ENCODE data around the gene NCAPD2. TPM values are rescaled to one million over a fixed set of nuclear protein-coding genes. Genes with fewer than 3 reads are reported as not detected.

The NCAPD2 gene
- total RNA-seq, 3 donors from 2014 or later (not counting 1 experiment from before 2014, with no cell fraction given): 38.8 to 53.1 (median 44.1) TPM

DNA sequence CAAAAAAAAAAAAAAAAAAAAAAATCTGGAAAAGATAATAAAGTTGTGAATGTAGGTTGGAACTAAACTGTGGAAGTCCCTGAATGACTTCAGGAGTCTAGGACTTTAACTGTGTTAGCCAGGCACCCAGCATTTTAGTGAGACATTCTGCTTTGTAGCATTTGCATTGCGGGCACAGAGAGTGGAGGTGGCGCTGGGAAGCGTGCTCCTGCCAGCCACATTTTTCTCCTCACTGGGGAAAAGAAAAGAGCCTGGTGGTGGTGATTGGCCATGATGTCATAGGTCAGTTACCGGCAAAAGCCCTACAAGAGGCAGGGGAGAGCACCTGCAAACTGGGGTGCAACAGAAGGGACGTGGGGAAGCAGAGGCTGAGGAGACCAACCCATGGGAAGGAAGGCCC is 30.7 kb downstream of the NCAPD2 start:
- Histone ChIP-seq H3K27me3 (ENCODE audit: control insufficient read depth, insufficient read depth, low read length) (no peaks in the 10 kb centered on the region), H3K36me3 (ENCODE audit: control insufficient read depth, insufficient read depth, low read length) (peaks cover 94% of the 10 kb centered on the region), H3K4me1 (ENCODE audit: control insufficient read depth, insufficient read depth, low read length) (no peaks in the 10 kb centered on the region), H3K4me3 (ENCODE audit: low read length) (no peak overlapping the region), H3K9me3 (ENCODE audit: control insufficient read depth, insufficient read depth, low read length) (no peaks in the 10 kb centered on the region), H3K27ac (ENCODE audit: low read length) (no peak overlapping the region)
- no peak for DNase-seq
- peaks cover 14% of the 10 kb centered on the region for H3K36me3 Mint-ChIP-seq
- intact Hi-C loops (cut with micrococcal nuclease): no loop called here
- H3K9me3 Mint-ChIP-seq: no peaks in the 10 kb centered on the region
- H3K4me3 Mint-ChIP-seq: no peak overlapping the region
- no peak for TF ChIP-seq CTCF (IDR thresholded peaks at IDR 0.05)
- 95% methylated on average over 5 of the region's 5 CpGs for WGBS (ENCODE audit: insufficient coverage)
- H3K27me3 Mint-ChIP-seq (ENCODE audit: low read depth in 2 of 2): no peaks in the 10 kb centered on the region
- H3K27ac Mint-ChIP-seq: no peak overlapping the region
- no peak for ATAC-seq
- H3K4me1 Mint-ChIP-seq: peaks cover 0 to 7% of the 10 kb centered on the region in 2 donors

- Mint-ChIP-seq H3K4me1 (no peaks in the 10 kb centered on the region), H3K4me3 (no peak overlapping the region), H3K27me3 (ENCODE audit: low read depth in 2 of 2) (no peaks in the 10 kb centered on the region), H3K36me3 (peaks cover 23% of the 10 kb centered on the region), H3K9me3 (no peaks in the 10 kb centered on the region), H3K27ac (no peak overlapping the region)
- no peak overlapping the region for H3K27ac ChIP-seq (ENCODE audit: low read length)
- no peak for DNase-seq
- intact Hi-C loops (cut with micrococcal nuclease): no loop called here
- H3K4me1 ChIP-seq (ENCODE audit: control insufficient read depth, insufficient read depth, low read length): no peaks in the 10 kb centered on the region
- H3K4me3 ChIP-seq (ENCODE audit: low read length): no peak overlapping the region
- ATAC-seq: no peak
- no peaks in the 10 kb centered on the region for H3K9me3 ChIP-seq (ENCODE audit: control insufficient read depth, insufficient read depth, low read length)
- H3K27me3 ChIP-seq (ENCODE audit: control insufficient read depth, insufficient read depth, low read length): no peaks in the 10 kb centered on the region
- H3K36me3 ChIP-seq (ENCODE audit: control insufficient read depth, insufficient read depth, low read length): peaks cover 96% of the 10 kb centered on the region
- TF ChIP-seq CTCF (IDR thresholded peaks at IDR 0.05): no peak
- 98% methylated on average over 7 of the region's 7 CpGs for WGBS (ENCODE audit: insufficient coverage)
Observed at GRCh38 chr12:6526201-6526600, 32.3 kb downstream of the NCAPD2 start.

DNA sequence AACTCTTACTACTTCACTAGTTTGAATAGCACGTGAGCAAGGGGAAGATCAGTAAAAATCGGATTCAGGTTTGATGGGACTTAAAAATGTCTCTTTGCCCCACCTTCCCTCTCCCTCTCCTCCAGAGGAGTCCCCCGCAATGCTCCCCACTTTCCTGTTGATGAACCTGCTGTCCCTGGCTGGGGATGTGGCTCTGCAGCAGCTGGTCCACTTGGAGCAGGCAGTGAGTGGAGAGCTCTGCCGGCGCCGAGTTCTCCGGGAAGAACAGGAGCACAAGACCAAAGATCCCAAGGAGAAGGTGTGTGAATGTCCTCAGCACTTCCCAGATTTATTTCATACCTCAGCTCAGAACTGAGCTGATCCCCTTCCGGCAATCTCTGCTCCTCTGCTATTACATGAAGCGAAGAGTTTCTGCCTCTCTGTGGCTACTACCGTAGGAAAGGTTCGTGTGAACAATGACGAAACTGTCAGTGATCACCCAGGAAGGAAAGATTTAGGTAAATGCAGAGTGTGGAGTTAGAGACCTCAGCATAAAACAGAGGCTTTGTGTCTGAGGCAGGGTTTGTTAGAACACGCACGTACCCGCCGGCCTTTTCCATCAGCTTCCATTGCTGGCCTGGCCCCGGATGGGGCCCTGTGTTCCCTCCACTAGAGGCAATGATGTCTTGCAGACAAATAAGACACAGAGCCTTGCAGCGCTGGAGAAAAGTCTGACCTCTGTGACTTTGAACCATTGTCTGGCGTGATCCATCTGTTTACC is 33.0 kb downstream of the NCAPD2 start:
- no peaks in the 10 kb centered on the region for H3K9me3 Mint-ChIP-seq
- no peak for TF ChIP-seq CTCF (IDR thresholded peaks at IDR 0.05)
- intact Hi-C loops (cut with micrococcal nuclease): no loop called here
- H3K4me3 Mint-ChIP-seq: no peak overlapping the region
- H3K27ac Mint-ChIP-seq: no peak overlapping the region
- H3K27me3 ChIP-seq (ENCODE audit: control insufficient read depth, insufficient read depth, low read length): no peaks in the 10 kb centered on the region
- no peak for ATAC-seq
- no peaks in the 10 kb centered on the region for H3K27me3 Mint-ChIP-seq (ENCODE audit: low read depth in 2 of 2)
- no peaks in the 10 kb centered on the region for H3K9me3 ChIP-seq (ENCODE audit: control insufficient read depth, insufficient read depth, low read length)
- H3K4me3 ChIP-seq (ENCODE audit: low read length): no peak overlapping the region
- peaks cover 18% of the 10 kb centered on the region for H3K36me3 Mint-ChIP-seq
- no peak for DNase-seq
- H3K36me3 ChIP-seq (ENCODE audit: control insufficient read depth, insufficient read depth, low read length): peaks cover 89% of the 10 kb centered on the region
- peaks cover 1% of the 10 kb centered on the region for H3K4me1 ChIP-seq (ENCODE audit: control insufficient read depth, insufficient read depth, low read length)
- no peak overlapping the region for H3K27ac ChIP-seq (ENCODE audit: low read length)
- WGBS (ENCODE audit: insufficient coverage): 98% methylated on average over 19 of the region's 19 CpGs
- peaks cover 0 to 1% of the 10 kb centered on the region in 2 donors for H3K4me1 Mint-ChIP-seq

DNA sequence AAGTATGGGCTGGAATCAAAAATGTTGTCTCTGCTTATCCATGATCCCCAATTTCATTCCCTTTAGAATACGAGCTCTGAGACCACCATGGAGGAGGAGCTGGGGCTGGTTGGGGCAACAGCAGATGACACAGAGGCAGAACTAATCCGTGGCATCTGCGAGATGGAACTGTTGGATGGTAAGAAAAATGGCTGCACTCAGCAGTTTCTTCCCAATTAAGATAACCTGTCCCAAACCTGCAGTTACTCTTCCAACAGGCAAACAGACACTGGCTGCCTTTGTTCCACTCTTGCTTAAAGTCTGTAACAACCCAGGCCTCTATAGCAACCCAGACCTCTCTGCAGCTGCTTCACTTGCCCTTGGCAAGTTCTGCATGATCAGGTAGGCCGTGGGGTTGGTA is 33.8 kb downstream of the NCAPD2 start:
- no peak for ATAC-seq
- H3K4me3 Mint-ChIP-seq: no peak overlapping the region
- DNase-seq: no peak
- Histone ChIP-seq H3K27ac (ENCODE audit: low read length) (no peak overlapping the region), H3K36me3 (ENCODE audit: control insufficient read depth, insufficient read depth, low read length) (peaks cover 82% of the 10 kb centered on the region), H3K27me3 (ENCODE audit: control insufficient read depth, insufficient read depth, low read length) (no peaks in the 10 kb centered on the region), H3K4me1 (ENCODE audit: control insufficient read depth, insufficient read depth, low read length) (peaks cover 9% of the 10 kb centered on the region), H3K9me3 (ENCODE audit: control insufficient read depth, insufficient read depth, low read length) (no peaks in the 10 kb centered on the region), H3K4me3 (ENCODE audit: low read length) (no peak overlapping the region)
- no peaks in the 10 kb centered on the region for H3K27me3 Mint-ChIP-seq (ENCODE audit: low read depth in 2 of 2)
- 100% methylated on average over 4 of the region's 4 CpGs for WGBS (ENCODE audit: insufficient coverage)
- no peak for TF ChIP-seq CTCF (IDR thresholded peaks at IDR 0.05)
- H3K9me3 Mint-ChIP-seq: no peaks in the 10 kb centered on the region
- no peak overlapping the region for H3K27ac Mint-ChIP-seq
- peaks cover 18% of the 10 kb centered on the region for H3K36me3 Mint-ChIP-seq
- intact Hi-C loops (cut with micrococcal nuclease): no loop called here
- peaks cover 5 to 9% of the 10 kb centered on the region in 2 donors for H3K4me1 Mint-ChIP-seq
